Astrocyte (in vitro differentiated cells and primary cell): ENCODE data around the gene ALOXE3. TPM values are rescaled to one million over a fixed set of nuclear protein-coding genes. Genes with fewer than 3 reads are reported as not detected.

Experiments used
- DNase-seq: peaks from one replicate; pipeline ENCODE4 v3.0.0-alpha.2; 2010; ENCODE audit warnings: low read depth
- FAIRE-seq: peaks from 2 replicates; lab custom pipeline; 2011; peaks lifted over from hg19 to GRCh38; lab: Jason Lieb, UNC
- H2AFZ ChIP-seq: 2 replicates; pipeline ENCODE4 v1.6.0; 2012; ENCODE audit warnings: low read depth, low read length, inconsistent platforms
- H3K27ac ChIP-seq: 2 replicates; pipeline ENCODE4 v1.5.1; 2011; ENCODE audit warnings: low read depth, low read length, inconsistent platforms
- H3K27me3 ChIP-seq: 2 replicates; pipeline ENCODE4 v1.6.0; 2011; ENCODE audit warnings: low read length, inconsistent platforms; ENCODE audit not compliant: insufficient read depth
- H3K36me3 ChIP-seq: 2 replicates; pipeline ENCODE4 v1.5.1; 2011; ENCODE audit warnings: low read length, inconsistent platforms; ENCODE audit not compliant: insufficient read depth
- H3K4me1 ChIP-seq: 2 replicates; pipeline ENCODE4 v1.5.1; 2011; ENCODE audit warnings: low read length, inconsistent platforms; ENCODE audit not compliant: insufficient read depth
- H3K4me2 ChIP-seq: 2 replicates; pipeline ENCODE4 v1.6.0; 2012; ENCODE audit warnings: low read length, inconsistent platforms
- H3K4me3 ChIP-seq: 2 replicates; pipeline ENCODE4 v1.5.1; 2011; ENCODE audit warnings: low read depth, mild to moderate bottlenecking, low read length, inconsistent platforms; ENCODE audit not compliant: insufficient read depth
- H3K79me2 ChIP-seq: 2 replicates; pipeline ENCODE4 v1.6.0; 2012; ENCODE audit warnings: mild to moderate bottlenecking, low read length, inconsistent platforms; ENCODE audit not compliant: insufficient read depth
- H3K9ac ChIP-seq: 2 replicates; pipeline ENCODE4 v1.6.0; 2012; ENCODE audit warnings: mild to moderate bottlenecking, low read length, inconsistent platforms
- H3K9me3 ChIP-seq: 2 replicates; pipeline ENCODE4 v1.5.1; 2012; ENCODE audit warnings: low read depth, mild to moderate bottlenecking, low read length, inconsistent platforms; ENCODE audit not compliant: insufficient read depth
- H4K20me1 ChIP-seq: 2 replicates; pipeline ENCODE4 v1.6.0; 2012; ENCODE audit warnings: low read length, inconsistent platforms; ENCODE audit not compliant: insufficient read depth
- H3K27ac Mint-ChIP-seq: one replicate; pipeline ENCODE4 v1.8.0; 2021; ENCODE audit warnings: mild to moderate bottlenecking, mixed read lengths; ENCODE audit not compliant: unreplicated experiment
- H3K27me3 Mint-ChIP-seq: one replicate; pipeline ENCODE4 v1.8.0; 2021; ENCODE audit warnings: low read depth, mixed read lengths; ENCODE audit not compliant: unreplicated experiment
- H3K36me3 Mint-ChIP-seq: one replicate; pipeline ENCODE4 v1.8.0; 2021; ENCODE audit warnings: low read depth, mixed read lengths; ENCODE audit not compliant: unreplicated experiment
- H3K4me1 Mint-ChIP-seq: one replicate; pipeline ENCODE4 v1.8.0; 2021; ENCODE audit warnings: low read depth, mixed read lengths; ENCODE audit not compliant: unreplicated experiment
- H3K4me3 Mint-ChIP-seq: one replicate; pipeline ENCODE4 v1.8.0; 2021; ENCODE audit warnings: mild to moderate bottlenecking, moderate library complexity, mixed read lengths; ENCODE audit not compliant: unreplicated experiment
- H3K9me3 Mint-ChIP-seq: one replicate; pipeline ENCODE4 v1.8.0; 2021; ENCODE audit warnings: mild to moderate bottlenecking, mixed read lengths; ENCODE audit not compliant: unreplicated experiment
- EZH2 ChIP-seq: IDR thresholded peaks from 2 replicates; pipeline ENCODE4 v1.6.1; 2012; ENCODE audit warnings: mild to moderate bottlenecking, low read length, inconsistent platforms; ENCODE audit not compliant: insufficient read depth
- total RNA-seq: library from RNA; stranded (reverse); gene quantifications from 2 replicates; pipeline ENCODE4 v1.2.1, GENCODE V29; 2021
- TF ChIP-seq, protein P1 (sequence below): IDR thresholded peaks from 2 replicates; pipeline ENCODE4 v1.5.1; 2011; ENCODE audit warnings: low read depth, mild to moderate bottlenecking, inconsistent platforms, low read length, moderate library complexity; ENCODE audit not compliant: insufficient read depth

Gene ALOXE3
- total RNA-seq, 1 donor from 2014 or later, result 0.82 TPM

DNA sequence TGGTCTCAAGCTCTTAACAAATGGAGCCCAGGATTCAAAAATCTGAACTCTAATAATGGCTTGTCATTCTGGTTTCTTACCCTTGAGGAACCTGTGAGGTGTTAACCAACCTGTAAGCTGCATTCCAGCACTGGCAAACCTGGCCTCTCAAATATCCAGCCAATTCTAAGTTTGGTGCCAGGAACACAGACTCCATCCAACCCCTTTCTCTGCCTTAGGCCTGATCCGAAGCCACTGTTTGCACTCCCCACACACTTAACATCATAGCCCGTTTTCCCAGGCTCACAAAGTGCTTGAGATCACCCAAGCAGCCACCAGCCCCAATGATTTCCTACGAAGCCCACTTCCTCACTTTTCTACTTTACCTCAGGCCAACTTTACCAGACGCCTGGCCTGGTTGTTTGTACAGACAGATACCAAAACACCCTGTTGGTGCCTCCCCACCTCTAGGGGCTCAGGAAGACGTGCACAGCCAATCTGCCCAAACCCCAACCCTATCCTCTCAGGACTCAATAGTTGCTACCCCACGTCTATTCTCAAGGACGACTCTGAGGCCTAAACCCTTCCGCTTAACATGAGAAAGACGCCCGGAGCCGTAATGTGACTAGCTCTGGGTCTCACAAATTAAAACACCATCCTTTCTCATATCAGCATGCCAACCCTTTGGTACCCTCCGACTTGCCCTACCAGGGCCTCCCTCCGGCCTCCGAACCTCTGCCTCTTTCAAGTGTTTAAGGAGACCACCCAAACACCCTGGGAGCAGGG lies 37.1 kb upstream of the ALOXE3 start:
- no peaks in the 10 kb centered on the region for H3K27me3 ChIP-seq
- FAIRE-seq, result no peak
- H3K36me3 ChIP-seq, result peaks cover 3% of the 10 kb centered on the region
- peaks cover 14% of the 10 kb centered on the region for H3K79me2 ChIP-seq
- H4K20me1 ChIP-seq, result peaks cover 30% of the 10 kb centered on the region
- Mint-ChIP-seq H3K4me3 (no peak overlapping the region), H3K27ac (no peak overlapping the region), H3K27me3 (no peaks in the 10 kb centered on the region), H3K36me3 (peaks cover 2% of the 10 kb centered on the region), H3K4me1 (peaks cover 24% of the 10 kb centered on the region), H3K9me3 (no peaks in the 10 kb centered on the region)
- H3K27ac ChIP-seq, result peak overlapping the region; percentile 87
- H3K4me3 ChIP-seq, result peak overlapping the region; percentile 65
- no peak for DNase-seq
- H3K9me3 ChIP-seq, result no peaks in the 10 kb centered on the region
- H3K4me1 ChIP-seq, result peaks cover 60% of the 10 kb centered on the region
- H3K4me2 ChIP-seq, result peak overlapping the region; percentile 96
- peak overlapping the region; percentile 91 for H3K9ac ChIP-seq
- TF ChIP-seq, protein P1, sequence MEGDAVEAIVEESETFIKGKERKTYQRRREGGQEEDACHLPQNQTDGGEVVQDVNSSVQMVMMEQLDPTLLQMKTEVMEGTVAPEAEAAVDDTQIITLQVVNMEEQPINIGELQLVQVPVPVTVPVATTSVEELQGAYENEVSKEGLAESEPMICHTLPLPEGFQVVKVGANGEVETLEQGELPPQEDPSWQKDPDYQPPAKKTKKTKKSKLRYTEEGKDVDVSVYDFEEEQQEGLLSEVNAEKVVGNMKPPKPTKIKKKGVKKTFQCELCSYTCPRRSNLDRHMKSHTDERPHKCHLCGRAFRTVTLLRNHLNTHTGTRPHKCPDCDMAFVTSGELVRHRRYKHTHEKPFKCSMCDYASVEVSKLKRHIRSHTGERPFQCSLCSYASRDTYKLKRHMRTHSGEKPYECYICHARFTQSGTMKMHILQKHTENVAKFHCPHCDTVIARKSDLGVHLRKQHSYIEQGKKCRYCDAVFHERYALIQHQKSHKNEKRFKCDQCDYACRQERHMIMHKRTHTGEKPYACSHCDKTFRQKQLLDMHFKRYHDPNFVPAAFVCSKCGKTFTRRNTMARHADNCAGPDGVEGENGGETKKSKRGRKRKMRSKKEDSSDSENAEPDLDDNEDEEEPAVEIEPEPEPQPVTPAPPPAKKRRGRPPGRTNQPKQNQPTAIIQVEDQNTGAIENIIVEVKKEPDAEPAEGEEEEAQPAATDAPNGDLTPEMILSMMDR, result no peak
- TF ChIP-seq EZH2, result no peak
- H2AFZ ChIP-seq, result no peak overlapping the region

DNA sequence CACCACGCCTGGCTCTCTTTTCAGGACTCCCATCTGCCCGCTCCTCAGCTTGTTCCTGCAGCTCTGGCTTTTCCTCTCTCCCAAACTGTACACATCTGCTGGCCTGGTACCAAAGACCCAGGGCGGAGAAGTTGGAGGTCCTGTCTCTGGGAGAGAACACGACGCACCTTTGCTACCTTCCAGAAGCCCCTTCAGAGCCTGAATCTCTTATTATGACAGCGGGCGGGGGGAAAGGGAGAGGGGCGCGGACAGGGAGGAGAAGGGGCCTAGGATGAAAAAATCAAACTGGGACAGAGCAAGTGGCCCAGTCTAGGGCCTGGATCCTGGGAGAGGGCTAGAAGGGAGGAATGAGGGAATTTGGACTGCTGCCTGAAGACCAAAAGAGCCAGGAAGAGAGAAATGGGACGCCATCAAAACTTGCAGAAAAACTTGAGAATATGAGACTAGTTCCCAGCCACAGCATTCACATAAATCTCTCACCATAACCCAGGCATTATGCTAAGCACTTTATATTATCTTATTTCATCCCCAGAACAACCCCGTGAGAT lies 36.4 kb upstream of the ALOXE3 start:
- Mint-ChIP-seq H3K27ac (no peak overlapping the region), H3K9me3 (no peaks in the 10 kb centered on the region), H3K4me3 (peak overlapping the region; percentile 62), H3K27me3 (no peaks in the 10 kb centered on the region), H3K36me3 (peaks cover 2% of the 10 kb centered on the region), H3K4me1 (peaks cover 20% of the 10 kb centered on the region)
- peaks cover 8% of the 10 kb centered on the region for H3K79me2 ChIP-seq
- H3K9ac ChIP-seq, result peak overlapping the region; percentile 91
- TF ChIP-seq, protein P1, result no peak
- TF ChIP-seq EZH2, result no peak
- H3K27me3 ChIP-seq, result no peaks in the 10 kb centered on the region
- H3K4me2 ChIP-seq, result peak overlapping the region; percentile 96
- peaks cover 28% of the 10 kb centered on the region for H4K20me1 ChIP-seq
- DNase-seq (no peak), FAIRE-seq (no peak)
- no peak overlapping the region for H2AFZ ChIP-seq
- H3K36me3 ChIP-seq, result peaks cover 3% of the 10 kb centered on the region
- H3K27ac ChIP-seq, result peak overlapping the region; percentile 99
- peak overlapping the region; percentile 9 for H3K4me3 ChIP-seq
- peaks cover 60% of the 10 kb centered on the region for H3K4me1 ChIP-seq
- H3K9me3 ChIP-seq, result no peaks in the 10 kb centered on the region
